ENCODE results near the gene CACNA2D2. TPM values are rescaled to one million over a fixed set of nuclear protein-coding genes. Genes with fewer than 3 reads are reported as not detected.

The CACNA2D2 gene
- total and polyA plus RNA-seq, 9 donors, result 0.95 to 8.6 (median 3.8) TPM

GRCh38 chr3:50380405-50381085 is 122.9 kb downstream of the CACNA2D2 start:
- Histone ChIP-seq H3K4me3 (no peak overlapping the region), H3K9me3 (no peaks in the 10 kb centered on the region), H3K27me3 (no peaks in the 10 kb centered on the region), H3K4me1 (ENCODE audit: insufficient read depth) (peaks cover 6% of the 10 kb centered on the region), H3K27ac (no peak overlapping the region), H3K36me3 (no peaks in the 10 kb centered on the region)
- no peak for DNase-seq
- intact Hi-C loops (cut with DNase I), result no loop called here
- no peak for TF ChIP-seq CTCF (IDR thresholded peaks at IDR 0.05)
- TF ChIP-seq EP300 (IDR thresholded peaks at IDR 0.05), result no peak
- no peak for TF ChIP-seq POLR2A (IDR thresholded peaks at IDR 0.05)
- WGBS, 3 donors, result 92 to 93% (median 92%) methylated on average over 17 of the region's 17 CpGs

GRCh38 chr3:50378757-50379156 is 124.7 kb downstream of the CACNA2D2 start:
- no peak for TF ChIP-seq CTCF (IDR thresholded peaks at IDR 0.05)
- no peak for TF ChIP-seq POLR2A (IDR thresholded peaks at IDR 0.05)
- TF ChIP-seq EP300 (IDR thresholded peaks at IDR 0.05), result no peak
- intact Hi-C loops (cut with DNase I), result loop anchor here in 2 of 4 donors (10.0 kb wide), 2 partner anchors 156 to 166 kb away; no protein-coding TSS in a partner anchor
- DNase-seq, result no peak
- H3K4me3 ChIP-seq, result no peak overlapping the region
- no peaks in the 10 kb centered on the region for H3K9me3 ChIP-seq
- H3K4me1 ChIP-seq (ENCODE audit: insufficient read depth), result peaks cover 6% of the 10 kb centered on the region
- no peaks in the 10 kb centered on the region for H3K36me3 ChIP-seq
- WGBS, 3 donors, result 86 to 87% (median 86%) methylated on average over 14 to 17 of the region's 17 CpGs
- no peaks in the 10 kb centered on the region for H3K27me3 ChIP-seq
- no peak overlapping the region for H3K27ac ChIP-seq

GRCh38 chr3:50378024-50378423 is 125.4 kb downstream of the CACNA2D2 start:
- Histone ChIP-seq H3K4me1 (ENCODE audit: insufficient read depth) (peaks cover 5% of the 10 kb centered on the region), H3K36me3 (no peaks in the 10 kb centered on the region), H3K27ac (no peak overlapping the region), H3K27me3 (no peaks in the 10 kb centered on the region), H3K4me3 (no peak overlapping the region), H3K9me3 (no peaks in the 10 kb centered on the region)
- WGBS, 3 donors, result 78 to 88% (median 83%) methylated on average over 6 of the region's 6 CpGs
- no peak for DNase-seq
- TF ChIP-seq CTCF (IDR thresholded peaks at IDR 0.05) (no peak), POLR2A (IDR thresholded peaks at IDR 0.05) (no peak), EP300 (IDR thresholded peaks at IDR 0.05) (no peak)
- intact Hi-C loops (cut with DNase I), result loop anchor here in 2 of 4 donors (10.0 kb wide), 2 partner anchors 157 to 167 kb away; no protein-coding TSS in a partner anchor

GRCh38 chr3:50375258-50375931 is 128.0 kb downstream of the CACNA2D2 start:
- DNase-seq, result no peak
- Histone ChIP-seq H3K36me3 (no peaks in the 10 kb centered on the region), H3K9me3 (no peaks in the 10 kb centered on the region), H3K27me3 (no peaks in the 10 kb centered on the region), H3K4me3 (no peak overlapping the region), H3K27ac (no peak overlapping the region), H3K4me1 (ENCODE audit: insufficient read depth) (no peaks in the 10 kb centered on the region)
- intact Hi-C loops (cut with DNase I), result loop anchor here in 2 of 4 donors (10.0 kb wide), 2 partner anchors 159 to 169 kb away; no protein-coding TSS in a partner anchor
- 74 to 76% (median 75%) methylated on average over 7 of the region's 7 CpGs for WGBS, 3 donors
- no peak for TF ChIP-seq POLR2A (IDR thresholded peaks at IDR 0.05)
- TF ChIP-seq EP300 (IDR thresholded peaks at IDR 0.05), result no peak
- TF ChIP-seq CTCF (IDR thresholded peaks at IDR 0.05), result no peak
